Common myeloid progenitor, CD34-positive (primary cell): ENCODE measurements around the gene SOCS3.

Source experiments
- CTCF ChIA-PET: fragments of 350-600 bp; sonication (Branson Sonifier 250); formaldehyde crosslinking; loops from one replicate; lab custom pipeline; 2021; ENCODE audit warnings: antibody characterized with exemption; lab: Charles Lee
- POLR2A ChIA-PET: fragments of 350-600 bp; sonication (Branson Sonifier 250); formaldehyde crosslinking; loops from one replicate; lab custom pipeline; 2021; ENCODE audit warnings: antibody characterized with exemption; lab: Charles Lee
- DNase-seq, 3 donors: peaks; one replicate each; pipeline versions ENCODE4 v3.0.0 to v3.0.0-alpha.2; 2013
- H3K27ac ChIP-seq, 2 experiments: 1 replicate in 1 of 2; 2 replicates in 1 of 2; pipeline ENCODE4 v1.7.0; 2013; ENCODE audit warnings: inconsistent platforms in 2 of 2, low read length in 2 of 2, mild to moderate bottlenecking in 2 of 2, low read depth in 1 of 2, moderate library complexity in 1 of 2; ENCODE audit not compliant: severe bottlenecking in 2 of 2, insufficient read depth in 1 of 2, poor library complexity in 1 of 2
- H3K27me3 ChIP-seq, 5 experiments: replicated peaks in 2 of 5; 1 replicate in 3 of 5; 2 replicates in 2 of 5; pipeline versions ENCODE4 v1.6.1 to v1.7.0; 2013; ENCODE audit warnings: low read length in 4 of 5, mild to moderate bottlenecking in 2 of 5, moderate library complexity in 2 of 5, inconsistent platforms in 1 of 5; ENCODE audit not compliant: insufficient read depth in 5 of 5, control insufficient read depth in 4 of 5
- H3K36me3 ChIP-seq, 4 experiments: 1 replicate in 2 of 4; 2 replicates in 2 of 4; pipeline versions ENCODE4 v1.6.1 to v1.7.0; 2013; ENCODE audit warnings: low read length in 3 of 4, control low read depth in 1 of 4, mild to moderate bottlenecking in 1 of 4; ENCODE audit not compliant: control insufficient read depth in 4 of 4, insufficient read depth in 4 of 4
- H3K4me1 ChIP-seq, 4 experiments: 1 replicate in 3 of 4; 2 replicates in 1 of 4; pipeline versions ENCODE4 v1.6.1 to v1.7.1; 2013; ENCODE audit warnings: low read length in 3 of 4, mild to moderate bottlenecking in 3 of 4, control low read depth in 1 of 4, inconsistent platforms in 1 of 4, moderate library complexity in 1 of 4; ENCODE audit not compliant: control insufficient read depth in 4 of 4, insufficient read depth in 4 of 4; ENCODE audit errors: control extremely low read depth in 1 of 4
- H3K4me3 ChIP-seq, 7 experiments: 1 replicate in 4 of 7; 2 replicates in 3 of 7; pipeline versions ENCODE4 v1.5.1 to v1.7.0; 2013; ENCODE audit warnings: mild to moderate bottlenecking in 7 of 7, low read length in 6 of 7, moderate library complexity in 6 of 7, inconsistent platforms in 2 of 7, low read depth in 2 of 7, control low read depth in 1 of 7; ENCODE audit not compliant: insufficient read depth in 4 of 7, control insufficient read depth in 1 of 7; ENCODE audit errors: extremely low read depth in 1 of 7
- H3K9me3 ChIP-seq, 5 experiments: 1 replicate in 4 of 5; 2 replicates in 1 of 5; pipeline versions ENCODE4 v1.6.1 to v1.7.1; 2013; ENCODE audit warnings: low read length in 4 of 5, mild to moderate bottlenecking in 2 of 5, inconsistent platforms in 1 of 5, low read depth in 1 of 5, moderate library complexity in 1 of 5; ENCODE audit not compliant: control insufficient read depth in 4 of 5, insufficient read depth in 2 of 5; ENCODE audit errors: control extremely low read depth in 1 of 5
- WGBS: methylation state at CpG from one replicate; pipeline ENCODE4 v1.1.5; 2013; ENCODE audit not compliant: insufficient coverage; 5-methylcytosine and 5-hydroxymethylcytosine counted together

Gene SOCS3

GRCh38 chr17:78355701-78356100 lies 4.2 kb downstream of the SOCS3 start:
- 90% methylated on average over 3 of the region's 3 CpGs for WGBS
- Histone ChIP-seq H3K4me1 (peaks cover 5 to 79% (median 74%) of the 10 kb centered on the region in 4 experiments), H3K27me3 (no peaks in the 10 kb centered on the region), H3K27ac (no peak overlapping the region), H3K4me3 (peak overlapping the region in 3 of 7 experiments; percentile 26 to 89 (median 83)), H3K36me3 (peaks cover 0 to 41% (median 24%) of the 10 kb centered on the region in 4 experiments), H3K9me3 (no peaks in the 10 kb centered on the region)
- ChIA-PET POLR2A (no interaction called here), CTCF (interaction anchor here (0.7 to 1.7 kb wide), 2 partner anchors 12 to 14 kb away, joined by 3 read pairs; no protein-coding TSS in a partner anchor)
- DNase-seq: no peak

GRCh38 chr17:78355045-78355641 lies 4.7 kb downstream of the SOCS3 start:
- peaks cover 7 to 80% (median 75%) of the 10 kb centered on the region in 4 experiments for H3K4me1 ChIP-seq
- no peak for DNase-seq
- H3K27ac ChIP-seq: no peak overlapping the region
- ChIA-PET CTCF (interaction anchor here (1.2 to 1.7 kb wide), 2 partner anchors 11 to 12 kb away, joined by 3 read pairs; no protein-coding TSS in a partner anchor), POLR2A (interaction anchor here (0.6 kb wide), 1 partner anchor 58 kb away, joined by 4 read pairs; no protein-coding TSS in a partner anchor)
- H3K27me3 ChIP-seq: no peaks in the 10 kb centered on the region
- no peaks in the 10 kb centered on the region for H3K9me3 ChIP-seq
- WGBS: 85% methylated on average over 8 of the region's 9 CpGs
- H3K36me3 ChIP-seq: peaks cover 0 to 41% (median 24%) of the 10 kb centered on the region in 4 experiments
- H3K4me3 ChIP-seq: no peak overlapping the region

GRCh38 chr17:78353834-78354233 lies 6.0 kb downstream of the SOCS3 start:
- Histone ChIP-seq H3K36me3 (peaks cover 0 to 37% (median 23%) of the 10 kb centered on the region in 4 experiments), H3K27me3 (no peaks in the 10 kb centered on the region), H3K27ac (no peak overlapping the region), H3K9me3 (no peaks in the 10 kb centered on the region), H3K4me3 (peak overlapping the region in 1 of 7 experiments; percentile 77), H3K4me1 (peaks cover 7 to 84% (median 79%) of the 10 kb centered on the region in 4 experiments)
- POLR2A ChIA-PET: no interaction called here
- DNase-seq: no peak
- CTCF ChIA-PET: interaction anchor here (1.1 to 1.7 kb wide), 5 partner anchors 10 to 47 kb away, joined by 3 to 4 read pairs (median 3); no protein-coding TSS in a partner anchor
- 90% methylated on average over 2 of the region's 8 CpGs for WGBS

GRCh38 chr17:78351449-78352006 lies 8.3 kb downstream of the SOCS3 start:
- DNase-seq: no peak
- H3K9me3 ChIP-seq: no peaks in the 10 kb centered on the region
- no peak overlapping the region for H3K27ac ChIP-seq
- ChIA-PET CTCF (interaction anchor here (0.7 to 1.5 kb wide), 3 partner anchors 11 to 64 kb away, joined by 3 to 4 read pairs (median 4); no protein-coding TSS in a partner anchor), POLR2A (interaction anchor here (1.2 kb wide), 1 partner anchor 8 kb away, joined by 3 read pairs; no protein-coding TSS in a partner anchor)
- WGBS: 92% methylated on average over 10 of the region's 16 CpGs
- peaks cover 0 to 15% (median 7%) of the 10 kb centered on the region in 4 experiments for H3K36me3 ChIP-seq
- H3K4me1 ChIP-seq: peaks cover 7 to 64% (median 57%) of the 10 kb centered on the region in 4 experiments
- H3K4me3 ChIP-seq: no peak overlapping the region
- peaks cover 0 to 1% (median 0%) of the 10 kb centered on the region in 5 experiments for H3K27me3 ChIP-seq

- H3K27me3 ChIP-seq: peaks cover 0 to 4% (median 0%) of the 10 kb centered on the region in 5 experiments
- H3K27ac ChIP-seq: no peak overlapping the region
- no peaks in the 10 kb centered on the region for H3K9me3 ChIP-seq
- DNase-seq: no peak
- H3K4me3 ChIP-seq: no peak overlapping the region
- ChIA-PET CTCF (interaction anchor here (1.0 kb wide), 1 partner anchor 99 kb away, joined by 3 read pairs; no protein-coding TSS in a partner anchor), POLR2A (interaction anchor here (0.6 kb wide), 1 partner anchor 14 kb away, joined by 7 read pairs; no protein-coding TSS in a partner anchor)
- H3K4me1 ChIP-seq: peaks cover 7 to 52% (median 42%) of the 10 kb centered on the region in 4 experiments
- 69% methylated on average over 3 of the region's 4 CpGs for WGBS
- H3K36me3 ChIP-seq: peaks cover 0 to 4% (median 0%) of the 10 kb centered on the region in 4 experiments
These were observed 9.8 kb downstream of the SOCS3 start for GRCh38 chr17:78349891-78350642.

- 93% methylated on average over 5 of the region's 9 CpGs for WGBS
- H3K4me1 ChIP-seq: peaks cover 10 to 51% (median 36%) of the 10 kb centered on the region in 4 experiments
- H3K27me3 ChIP-seq: peaks cover 0 to 4% (median 0%) of the 10 kb centered on the region in 5 experiments
- no peaks in the 10 kb centered on the region for H3K9me3 ChIP-seq
- POLR2A ChIA-PET: interaction anchor here (0.6 kb wide), 1 partner anchor 58 kb away, joined by 4 read pairs; no protein-coding TSS in a partner anchor
- CTCF ChIA-PET: interaction anchor here (1.3 to 2.2 kb wide), 2 partner anchors 11 to 73 kb away, joined by 4 to 7 read pairs; no protein-coding TSS in a partner anchor
- no peaks in the 10 kb centered on the region for H3K36me3 ChIP-seq
- H3K27ac ChIP-seq: no peak overlapping the region
- H3K4me3 ChIP-seq: no peak overlapping the region
- no peak for DNase-seq
These were observed 11.7 kb downstream of the SOCS3 start for GRCh38 chr17:78348055-78348770.
